K562 (cell line): Measurements from ENCODE around the gene ZFAND3. TPM values are rescaled to one million over a fixed set of nuclear protein-coding genes. Genes with fewer than 3 reads are reported as not detected.

Source experiments
- ATAC-seq: fragments of 200-7000 bp; cut with Tn5 transposase; 3 replicates; pipeline ENCODE4 v1.9.1; 2020; ENCODE audit warnings: moderate library complexity
- BruUV-seq: library from RNA; stranded (reverse); fragments of 400-500 nt; replicated peaks from 2 replicates; lab custom pipeline; 2021; lab: Mats Ljungman, UMichigan
- CTCF ChIA-PET: fragments of 300-600 bp; formaldehyde crosslinking; extraction: SDS; loops from one replicate; lab custom pipeline; 2021; ENCODE audit warnings: low intra/inter-chr PET ratio; lab: Yijun Ruan, JAX
- POLR2A ChIA-PET: fragments of 300-600, 350-650 bp; sonication (Branson Sonifier 250); formaldehyde crosslinking; extraction: SDS; loops from one replicate; lab custom pipeline; 2021; ENCODE audit warnings: antibody characterized with exemption, inconsistent platforms; lab: Yijun Ruan, JAX
- DNase-seq, 4 experiments: peaks; one replicate each; pipeline versions ENCODE4 v3.0.0 to v3.0.0-alpha.2; 2011 to 2018; ENCODE audit warnings: low spot score in 3 of 4, mixed read lengths in 3 of 4; ENCODE audit errors: extremely low read depth in 1 of 4
- FAIRE-seq: peaks from 2 replicates; lab custom pipeline; 2011; peaks lifted over from hg19 to GRCh38; lab: Jason Lieb, UNC
- H2AFZ ChIP-seq: 2 replicates; pipeline ENCODE4 v1.6.0; 2011; ENCODE audit warnings: low read depth, low read length, control low read depth, inconsistent platforms
- H3K27ac ChIP-seq: fragments of 200-600 bp; 3 replicates; pipeline ENCODE4 v1.8.0; 2011; ENCODE audit warnings: low read depth, mild to moderate bottlenecking, control low read depth, inconsistent platforms, low read length, moderate library complexity, mixed read lengths; ENCODE audit errors: extremely low read depth
- H3K27me3 ChIP-seq, 2 experiments: fragments of 300-600 bp in 1 of 2; 2 replicates in 1 of 2; 3 replicates in 1 of 2; pipeline versions ENCODE4 v1.6.0 to v1.8.0; 2011; ENCODE audit warnings: inconsistent platforms in 2 of 2, low read length in 2 of 2, mild to moderate bottlenecking in 1 of 2, mixed read lengths in 1 of 2, moderate library complexity in 1 of 2; ENCODE audit not compliant: control insufficient read depth in 2 of 2, insufficient read depth in 2 of 2
- H3K36me3 ChIP-seq: fragments of 300-600 bp; 3 replicates; pipeline ENCODE4 v1.8.0; 2011; ENCODE audit warnings: mild to moderate bottlenecking, low read length, inconsistent platforms; ENCODE audit not compliant: control insufficient read depth, insufficient read depth
- H3K4me1 ChIP-seq, 2 experiments: fragments of 200-600 bp in 1 of 2; replicated peaks in 1 of 2; 2 replicates in 1 of 2; 3 replicates in 1 of 2; pipeline versions ENCODE4 v1.5.1 to v1.8.0; 2011; ENCODE audit warnings: inconsistent platforms in 2 of 2, low read length in 2 of 2, mild to moderate bottlenecking in 1 of 2, mixed read lengths in 1 of 2, moderate library complexity in 1 of 2; ENCODE audit not compliant: control insufficient read depth in 2 of 2, insufficient read depth in 2 of 2
- H3K4me2 ChIP-seq: 2 replicates; pipeline ENCODE4 v1.6.1; 2011; ENCODE audit warnings: low read length, control low read depth, inconsistent platforms, mixed read lengths; ENCODE audit not compliant: insufficient read depth
- H3K4me3 ChIP-seq: fragments of 200-600 bp; sonication (generic), shearing (Covaris generic); 2 replicates; pipeline ENCODE4 v1.5.1; 2016; ENCODE audit warnings: control low read depth, inconsistent platforms
- H3K79me2 ChIP-seq: fragments of 200-600 bp; 3 replicates; pipeline ENCODE4 v1.8.0; 2011; ENCODE audit warnings: low read length, inconsistent platforms; ENCODE audit not compliant: control insufficient read depth, insufficient read depth
- H3K9ac ChIP-seq, 2 experiments: 2 replicates each; pipeline versions ENCODE4 v1.6.0 to v1.6.1; 2011; ENCODE audit warnings: low read depth in 2 of 2, low read length in 2 of 2, control low read depth in 1 of 2, inconsistent platforms in 1 of 2, mild to moderate bottlenecking in 1 of 2, mixed read lengths in 1 of 2; ENCODE audit not compliant: insufficient read depth in 1 of 2
- H3K9me1 ChIP-seq: one replicate; pipeline ENCODE4 v1.6.0; 2011; ENCODE audit warnings: inconsistent platforms, mild to moderate bottlenecking, low read length, moderate library complexity; ENCODE audit not compliant: control insufficient read depth, insufficient read depth
- H3K9me3 ChIP-seq: replicated peaks from 2 replicates; pipeline ENCODE4 v1.5.1; 2011; ENCODE audit warnings: low read depth, low read length, inconsistent platforms; ENCODE audit not compliant: control insufficient read depth, insufficient read depth
- H4K20me1 ChIP-seq: replicated peaks from 2 replicates; pipeline ENCODE4 v1.6.1; 2011; ENCODE audit warnings: low read length, inconsistent platforms, mixed read lengths; ENCODE audit not compliant: control insufficient read depth, insufficient read depth
- ATF7 ChIP-seq: fragments of 450-650 bp; IDR thresholded peaks from 2 replicates; pipeline ENCODE4 v1.7.1; 2014; ENCODE audit warnings: mild to moderate bottlenecking, moderate library complexity
- CBX3 ChIP-seq, 2 experiments: IDR thresholded peaks; 1 replicate in 1 of 2; 2 replicates in 1 of 2; pipeline ENCODE4 v1.6.1; 2012; ENCODE audit warnings: inconsistent platforms in 2 of 2, low read length in 2 of 2, borderline replicate concordance in 1 of 2, control low read depth in 1 of 2
- CBX8 ChIP-seq: fragments of 200-600 bp; sonication (generic); IDR thresholded peaks from 2 replicates; pipeline ENCODE4 v1.6.1; 2012; ENCODE audit warnings: borderline replicate concordance, mixed run types, low read depth, mild to moderate bottlenecking, moderate library complexity, mixed read lengths, low read length, control low read depth, inconsistent platforms; ENCODE audit not compliant: poor library complexity, severe bottlenecking; ENCODE audit errors: extremely low read depth
- MBD2 ChIP-seq: sonication (generic); IDR thresholded peaks from 2 replicates; pipeline ENCODE4 v1.6.1; 2016; ENCODE audit warnings: low read depth, borderline replicate concordance
- MTA2 ChIP-seq: fragments of 450-650 bp; IDR thresholded peaks from 2 replicates; pipeline ENCODE4 v1.6.1; 2016; ENCODE audit warnings: low read depth
- PYGO2 ChIP-seq: fragments of 450-650 bp; IDR thresholded peaks from 2 replicates; pipeline ENCODE4 v1.6.1; 2016; ENCODE audit warnings: mild to moderate bottlenecking, missing genetic modification characterization, moderate library complexity, missing compliant biosample characterization
- SOX6 ChIP-seq: fragments of 450-650 bp; IDR thresholded peaks from 2 replicates; pipeline ENCODE4 v1.6.1; 2014; ENCODE audit warnings: mild to moderate bottlenecking
- TGIF2 ChIP-seq: sonication (generic); formaldehyde crosslinking; IDR thresholded peaks from 2 replicates; pipeline ENCODE4 v1.8.1; 2022; ENCODE audit warnings: mild to moderate bottlenecking, missing genetic modification reagents, moderate library complexity
- ZNF778 ChIP-seq: fragments of 450-650 bp; formaldehyde crosslinking; IDR thresholded peaks from 2 replicates; pipeline ENCODE4 v1.4.0; 2020; ENCODE audit warnings: mild to moderate bottlenecking, moderate library complexity
- WGBS: fragments of 100-300 bp; shearing (Covaris generic); methylation state at CpG from one replicate; pipeline ENCODE4 v1.1.6; 2016; ENCODE audit warnings: low coverage, mixed read lengths; ENCODE audit not compliant: insufficient coverage; ENCODE audit errors: missing lambda C conversion rate; 5-methylcytosine and 5-hydroxymethylcytosine counted together
- in situ Hi-C: fragments of 300-500 bp; cut with MboI; formaldehyde crosslinking; loops from 4 replicates; pipeline ENCODE4 v1.15.0; 2018; ENCODE audit warnings: inconsistent platforms, mixed read lengths
- intact Hi-C: fragments of 100-400 bp; cut with micrococcal nuclease; formaldehyde crosslinking; loops from 2 replicates; pipeline ENCODE4 v1.14.2; 2022
- polyA plus RNA-seq, 8 experiments: library from polyadenylated mRNA; depleted of rRNA in 4 of 8; stranded (reverse) in 5 of 8; unstranded in 3 of 8; fragments of >200 nt; fragmentation: Nextera tagmentation in 2 of 8; fragmentation: Illumina TruSeq in 1 of 8; extraction: Ambion mirVana in 2 of 8; extraction: Trizol in 1 of 8; gene quantifications; 2 replicates each; pipeline versions ENCODE4 v1.2.1 to v1.2.3, GENCODE V29; 2011 to 2014; ENCODE audit warnings: inconsistent platforms in 1 of 8, missing spikeins in 1 of 8
- total RNA-seq, 7 experiments: library from RNA; depleted of rRNA in 6 of 7; stranded (reverse); fragments of >200 nt in 6 of 7; fragmentation: Illumina TruSeq in 2 of 7; extraction: Trizol in 2 of 7; gene quantifications; 2 replicates each; pipeline versions ENCODE4 v1.2.1 to v1.2.3, GENCODE V29; 2011 to 2021; ENCODE audit warnings: low replicate concordance in 1 of 7
- TF ChIP-seq, protein P1 (sequence below): IDR thresholded peaks from 2 replicates; pipeline ENCODE4 v1.6.1; 2011; ENCODE audit not compliant: insufficient read length; ENCODE audit errors: extremely low read depth
- TF ChIP-seq, protein P2 (sequence below): fragments of 450-650 bp; formaldehyde crosslinking; conservative IDR thresholded peaks from 2 replicates; pipeline ENCODE4 v1.4.0; 2022; ENCODE audit warnings: mild to moderate bottlenecking, missing genetic modification characterization
- TF ChIP-seq, protein P3 (sequence below), 2 experiments: IDR thresholded peaks; 2 replicates each; pipeline ENCODE4 v1.6.1; 2011; ENCODE audit warnings: borderline replicate concordance in 1 of 2, control low read depth in 1 of 2, low read depth in 1 of 2, low read length in 1 of 2, mild to moderate bottlenecking in 1 of 2, mixed read lengths in 1 of 2, moderate library complexity in 1 of 2; ENCODE audit not compliant: insufficient read depth in 1 of 2, insufficient read length in 1 of 2, poor library complexity in 1 of 2, severe bottlenecking in 1 of 2; ENCODE audit errors: extremely low read depth in 1 of 2
- TF ChIP-seq, protein P4 (sequence below): fragments of 250-450 bp; sonication (Bioruptor Pico); IDR thresholded peaks from 2 replicates; pipeline ENCODE4 v1.8.0; 2022; ENCODE audit warnings: moderate library complexity, mild to moderate bottlenecking, inconsistent platforms

Gene ZFAND3
- total and polyA plus RNA-seq, 9 of the 15 experiments (the other 6 are each of a cell fraction or from before 2014, with no cell fraction given) = 0.81 to 26.6 (median 11.8) TPM

DNA sequence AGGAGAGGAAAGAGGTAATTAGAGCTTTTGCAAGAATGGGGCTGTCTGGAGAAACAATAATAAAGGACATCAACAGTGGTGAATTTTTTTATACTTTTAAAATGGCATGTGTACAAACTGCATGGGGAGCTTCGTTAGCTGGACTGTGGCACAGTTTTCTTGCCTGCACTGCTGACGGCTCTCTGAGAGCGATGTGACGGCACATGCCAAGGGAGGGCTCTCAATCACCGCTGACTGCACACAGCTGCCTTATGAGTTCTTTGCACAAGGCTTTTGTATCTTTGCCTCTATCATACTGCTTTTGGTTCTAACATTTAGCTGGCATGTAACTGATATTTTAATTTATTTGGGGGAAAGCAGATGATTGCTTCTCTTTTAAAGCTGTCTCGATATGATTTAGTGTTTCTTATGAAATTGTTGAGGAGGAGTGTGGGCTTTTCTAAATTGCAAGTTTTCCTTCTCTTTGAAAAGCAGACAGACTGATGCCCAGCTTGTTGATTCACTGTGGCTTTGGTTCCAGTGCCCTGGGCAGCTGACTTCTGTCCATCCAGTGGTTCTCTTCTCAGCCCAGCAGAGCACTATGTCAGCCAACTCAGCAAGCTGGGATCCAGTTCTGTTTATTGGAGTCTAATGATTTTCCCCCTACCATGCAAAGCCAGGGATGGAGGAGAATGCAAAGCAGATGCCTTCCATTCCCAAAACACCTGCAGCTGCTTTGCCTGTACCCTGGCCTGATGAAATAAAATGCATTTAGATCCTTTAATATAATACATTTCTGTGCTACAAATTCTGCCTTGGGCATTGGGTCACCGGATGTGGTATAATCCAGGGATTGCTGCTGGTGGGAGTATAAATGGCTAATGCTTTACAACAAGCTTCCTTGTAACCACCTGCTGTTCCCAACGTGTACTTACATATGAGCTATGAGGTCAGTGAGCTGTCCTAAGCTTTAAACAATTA, 323.9 kb downstream of the ZFAND3 start:
- WGBS = 51% methylated on average over 8 of the region's 8 CpGs
- H3K9ac ChIP-seq = no peak overlapping the region
- CTCF ChIA-PET = no interaction called here
- no TSS peak for BruUV-seq
- intact Hi-C loops (no loop called here), in situ Hi-C loops (no loop called here)
- H3K9me3 ChIP-seq = no peaks in the 10 kb centered on the region
- POLR2A ChIA-PET = interaction anchor here (1.1 to 1.3 kb wide), 2 partner anchors 9 to 12 kb away, joined by 3 read pairs; no protein-coding TSS in a partner anchor
- H3K9me1 ChIP-seq = no peaks in the 10 kb centered on the region
- H3K36me3 ChIP-seq = no peaks in the 10 kb centered on the region; the same call in 2 of the 3 replicates
- H3K79me2 ChIP-seq = no peaks in the 10 kb centered on the region
- H3K4me3 ChIP-seq = no peak overlapping the region
- FAIRE-seq (no peak), ATAC-seq (no peak), DNase-seq (no peak)
- H3K27ac ChIP-seq = no peak overlapping the region
- H2AFZ ChIP-seq = no peak overlapping the region
- peaks cover 30% of the 10 kb centered on the region for H4K20me1 ChIP-seq
- no peaks in the 10 kb centered on the region for H3K4me1 ChIP-seq
- no peak overlapping the region for H3K4me2 ChIP-seq
- H3K27me3 ChIP-seq = no peaks in the 10 kb centered on the region
- TF ChIP-seq MTA2 = no peak
- TF ChIP-seq MBD2 = no peak
- no peak for TF ChIP-seq CBX8
- TF ChIP-seq, protein P1, sequence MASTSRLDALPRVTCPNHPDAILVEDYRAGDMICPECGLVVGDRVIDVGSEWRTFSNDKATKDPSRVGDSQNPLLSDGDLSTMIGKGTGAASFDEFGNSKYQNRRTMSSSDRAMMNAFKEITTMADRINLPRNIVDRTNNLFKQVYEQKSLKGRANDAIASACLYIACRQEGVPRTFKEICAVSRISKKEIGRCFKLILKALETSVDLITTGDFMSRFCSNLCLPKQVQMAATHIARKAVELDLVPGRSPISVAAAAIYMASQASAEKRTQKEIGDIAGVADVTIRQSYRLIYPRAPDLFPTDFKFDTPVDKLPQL = no peak
- TF ChIP-seq, protein P2, sequence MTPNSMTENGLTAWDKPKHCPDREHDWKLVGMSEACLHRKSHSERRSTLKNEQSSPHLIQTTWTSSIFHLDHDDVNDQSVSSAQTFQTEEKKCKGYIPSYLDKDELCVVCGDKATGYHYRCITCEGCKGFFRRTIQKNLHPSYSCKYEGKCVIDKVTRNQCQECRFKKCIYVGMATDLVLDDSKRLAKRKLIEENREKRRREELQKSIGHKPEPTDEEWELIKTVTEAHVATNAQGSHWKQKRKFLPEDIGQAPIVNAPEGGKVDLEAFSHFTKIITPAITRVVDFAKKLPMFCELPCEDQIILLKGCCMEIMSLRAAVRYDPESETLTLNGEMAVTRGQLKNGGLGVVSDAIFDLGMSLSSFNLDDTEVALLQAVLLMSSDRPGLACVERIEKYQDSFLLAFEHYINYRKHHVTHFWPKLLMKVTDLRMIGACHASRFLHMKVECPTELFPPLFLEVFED (CRISPR knock-in tag) = no peak
- no peak for TF ChIP-seq TGIF2 (CRISPR knock-in tag)
- TF ChIP-seq, protein P3, sequence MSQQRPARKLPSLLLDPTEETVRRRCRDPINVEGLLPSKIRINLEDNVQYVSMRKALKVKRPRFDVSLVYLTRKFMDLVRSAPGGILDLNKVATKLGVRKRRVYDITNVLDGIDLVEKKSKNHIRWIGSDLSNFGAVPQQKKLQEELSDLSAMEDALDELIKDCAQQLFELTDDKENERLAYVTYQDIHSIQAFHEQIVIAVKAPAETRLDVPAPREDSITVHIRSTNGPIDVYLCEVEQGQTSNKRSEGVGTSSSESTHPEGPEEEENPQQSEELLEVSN (IDR thresholded peaks at IDR 0.05; ENCODE audit: borderline replicate concordance in 1 of 2, extremely low read depth in 1 of 2, insufficient read depth in 1 of 2, insufficient read length in 1 of 2, low read depth in 1 of 2, low read length in 1 of 2, poor library complexity in 1 of 2, severe bottlenecking in 1 of 2) = no peak
- TF ChIP-seq CBX3 (IDR thresholded peaks at IDR 0.05; ENCODE audit: borderline replicate concordance in 1 of 2, low read length in 2 of 2) = no peak
- no peak for TF ChIP-seq ATF7
- TF ChIP-seq SOX6 = no peak
- no peak for TF ChIP-seq PYGO2 (tag)
- TF ChIP-seq ZNF778 (CRISPR knock-in tag) = no peak
- TF ChIP-seq, protein P4, sequence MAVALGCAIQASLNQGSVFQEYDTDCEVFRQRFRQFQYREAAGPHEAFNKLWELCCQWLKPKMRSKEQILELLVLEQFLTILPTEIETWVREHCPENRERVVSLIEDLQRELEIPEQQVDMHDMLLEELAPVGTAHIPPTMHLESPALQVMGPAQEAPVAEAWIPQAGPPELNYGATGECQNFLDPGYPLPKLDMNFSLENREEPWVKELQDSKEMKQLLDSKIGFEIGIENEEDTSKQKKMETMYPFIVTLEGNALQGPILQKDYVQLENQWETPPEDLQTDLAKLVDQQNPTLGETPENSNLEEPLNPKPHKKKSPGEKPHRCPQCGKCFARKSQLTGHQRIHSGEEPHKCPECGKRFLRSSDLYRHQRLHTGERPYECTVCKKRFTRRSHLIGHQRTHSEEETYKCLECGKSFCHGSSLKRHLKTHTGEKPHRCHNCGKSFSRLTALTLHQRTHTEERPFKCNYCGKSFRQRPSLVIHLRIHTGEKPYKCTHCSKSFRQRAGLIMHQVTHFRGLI (CRISPR knock-in tag) = no peak
